SK-N-SH (cell line): Measurements from ENCODE around the gene PCDHGA1. TPM values are rescaled to one million over a fixed set of nuclear protein-coding genes. Genes with fewer than 3 reads are reported as not detected.

Experiments used
- CTCF ChIA-PET: fragments of 300-600, 350-600 bp; formaldehyde crosslinking; extraction: SDS; loops from one replicate; lab custom pipeline; 2021; lab: Yijun Ruan, JAX
- POLR2A ChIA-PET: fragments of 350-600 bp; sonication (Branson Sonifier 250); formaldehyde crosslinking; extraction: SDS; loops from one replicate; lab custom pipeline; 2020; ENCODE audit warnings: antibody characterized with exemption, inconsistent platforms; lab: Yijun Ruan, JAX
- DNase-seq: peaks from one replicate; pipeline ENCODE4 v3.0.0; 2012
- H2AFZ ChIP-seq: fragments of 200-600 bp; sonication (generic); 2 replicates; pipeline ENCODE4 v1.8.1; 2016; ENCODE audit warnings: antibody characterized with exemption, mild to moderate bottlenecking, low read depth
- H3F3A ChIP-seq: fragments of 200-600 bp; sonication (generic); replicated peaks from 2 replicates; pipeline ENCODE3; 2016; ENCODE audit warnings: antibody characterized with exemption, mild to moderate bottlenecking; ENCODE audit not compliant: insufficient read depth
- H3K27ac ChIP-seq, 2 experiments: fragments of 200-500 bp in 1 of 2; fragments of 200-600 bp in 1 of 2; sonication (Bioruptor generic) in 1 of 2; sonication (generic), shearing (Covaris generic) in 1 of 2; 2 replicates each; pipeline versions ENCODE4 v1.5.1 to v1.6.1; 2014 to 2016; ENCODE audit warnings: low read depth in 2 of 2, inconsistent platforms in 1 of 2, low read length in 1 of 2, mild to moderate bottlenecking in 1 of 2, mixed read lengths in 1 of 2
- H3K27me3 ChIP-seq: fragments of 200-600 bp; sonication (generic), shearing (Covaris generic); 2 replicates; pipeline ENCODE4 v1.6.1; 2016; ENCODE audit warnings: mixed run types; ENCODE audit not compliant: insufficient read depth
- H3K36me3 ChIP-seq, 2 experiments: fragments of 200-500 bp in 1 of 2; fragments of 200-600 bp in 1 of 2; sonication (Bioruptor generic) in 1 of 2; sonication (generic) in 1 of 2; replicated peaks in 1 of 2; 2 replicates each; pipeline versions ENCODE3 to v1.5.1; 2014 to 2016; ENCODE audit warnings: low read length in 1 of 2, mild to moderate bottlenecking in 1 of 2; ENCODE audit not compliant: insufficient read depth in 2 of 2, control insufficient read depth in 1 of 2
- H3K4me1 ChIP-seq, 2 experiments: fragments of 200-500 bp in 1 of 2; fragments of 200-600 bp in 1 of 2; sonication (Bioruptor generic) in 1 of 2; sonication (generic), shearing (Covaris generic) in 1 of 2; 2 replicates each; pipeline versions ENCODE4 v1.5.1 to v1.6.1; 2014 to 2016; ENCODE audit warnings: low read depth in 1 of 2, low read length in 1 of 2, mixed run types in 1 of 2; ENCODE audit not compliant: insufficient read depth in 2 of 2, control insufficient read depth in 1 of 2
- H3K4me2 ChIP-seq: fragments of 200-600 bp; sonication (generic), shearing (Covaris generic); 2 replicates; pipeline ENCODE4 v1.6.1; 2017; ENCODE audit warnings: mixed run types
- H3K4me3 ChIP-seq, 2 experiments: fragments of 200-500 bp in 1 of 2; fragments of 200-600 bp in 1 of 2; sonication (Bioruptor generic) in 1 of 2; sonication (generic), shearing (Covaris generic) in 1 of 2; 2 replicates each; pipeline versions ENCODE4 v1.5.1 to v1.8.1; 2014 to 2016; ENCODE audit warnings: low read depth in 2 of 2, inconsistent platforms in 1 of 2, low read length in 1 of 2, mild to moderate bottlenecking in 1 of 2, mixed read lengths in 1 of 2, moderate library complexity in 1 of 2
- H3K79me2 ChIP-seq: fragments of 200-600 bp; sonication (generic); 2 replicates; pipeline ENCODE4 v1.8.1; 2017; ENCODE audit warnings: mild to moderate bottlenecking; ENCODE audit not compliant: insufficient read depth
- H3K9ac ChIP-seq: fragments of 200-600 bp; sonication (generic); 2 replicates; pipeline ENCODE4 v1.6.1; 2017; ENCODE audit warnings: mixed run types
- H3K9me2 ChIP-seq: fragments of 200-600 bp; sonication (generic); 2 replicates; pipeline ENCODE4 v1.6.1; 2017; ENCODE audit warnings: mixed run types
- H3K9me3 ChIP-seq: fragments of 200-600 bp; sonication (generic); 2 replicates; pipeline ENCODE4 v1.6.1; 2017; ENCODE audit warnings: mixed run types, mild to moderate bottlenecking, moderate library complexity
- H4K20me1 ChIP-seq: fragments of 200-600 bp; sonication (generic); 2 replicates; pipeline ENCODE4 v1.6.1; 2017; ENCODE audit warnings: mild to moderate bottlenecking, mixed run types; ENCODE audit not compliant: insufficient read depth
- EP300 ChIP-seq, 2 experiments: IDR thresholded peaks; 2 replicates each; pipeline versions ENCODE4 v1.4.0 to v1.6.1; 2012; ENCODE audit warnings: borderline replicate concordance in 1 of 2, low read depth in 1 of 2, low read length in 1 of 2
- EZH2phosphoT487 ChIP-seq: fragments of 200-600 bp; sonication (generic); IDR thresholded peaks from 2 replicates; pipeline ENCODE4 v1.6.1; 2017; ENCODE audit warnings: low read depth, mixed run types, mild to moderate bottlenecking, antibody characterized with exemption, moderate library complexity, borderline replicate concordance
- FOXJ3 ChIP-seq: sonication (generic); formaldehyde crosslinking; IDR thresholded peaks from 2 replicates; pipeline ENCODE4 v1.5.1; 2020; ENCODE audit warnings: mild to moderate bottlenecking, missing genetic modification reagents
- GATA2 ChIP-seq: sonication (generic); formaldehyde crosslinking; IDR thresholded peaks from 2 replicates; pipeline ENCODE4 v1.5.0; 2020; ENCODE audit warnings: mild to moderate bottlenecking, missing genetic modification reagents
- IRF3 ChIP-seq: fragments of 150-350 bp; IDR thresholded peaks from 2 replicates; pipeline ENCODE4 v1.6.1; 2016; ENCODE audit warnings: mild to moderate bottlenecking, low read depth, low read length
- JUND ChIP-seq: IDR thresholded peaks from 2 replicates; pipeline ENCODE4 v1.4.0; 2012
- MAX ChIP-seq: IDR thresholded peaks from 2 replicates; pipeline ENCODE4 v1.4.0; 2012; ENCODE audit warnings: low read depth
- NFIC ChIP-seq: IDR thresholded peaks from 2 replicates; pipeline ENCODE4 v1.4.0; 2012; ENCODE audit warnings: borderline replicate concordance
- NRF1 ChIP-seq: IDR thresholded peaks from 2 replicates; pipeline ENCODE4 v1.6.1; 2012; ENCODE audit warnings: low read depth, mild to moderate bottlenecking, low read length
- POLR2AphosphoS5 ChIP-seq: IDR thresholded peaks from 2 replicates; pipeline ENCODE4 v1.6.1; 2012; ENCODE audit warnings: low read depth, low read length
- SIN3A ChIP-seq: IDR thresholded peaks from 2 replicates; pipeline ENCODE4 v1.6.1; 2012; ENCODE audit warnings: low read depth, mild to moderate bottlenecking, low read length, moderate library complexity, borderline replicate concordance
- SMC3 ChIP-seq: IDR thresholded peaks from 2 replicates; pipeline ENCODE4 v1.6.1; 2012; ENCODE audit warnings: low read depth, low read length, improper control_type of control experiment
- TCF12 ChIP-seq: IDR thresholded peaks from 2 replicates; pipeline ENCODE4 v1.4.0; 2012
- YY1 ChIP-seq: IDR thresholded peaks from 2 replicates; pipeline ENCODE4 v1.4.0; 2012; ENCODE audit warnings: low read depth, mild to moderate bottlenecking
- WGBS: methylation state at CpG from one replicate; pipeline ENCODE4 v1.1.6; 2017; ENCODE audit warnings: low lambda C conversion rate; 5-methylcytosine and 5-hydroxymethylcytosine counted together
- polyA plus RNA-seq, 3 experiments: library from polyadenylated mRNA; depleted of rRNA; stranded (reverse); fragments of >200 nt; gene quantifications; 2 replicates each; pipeline ENCODE4 v1.2.3, GENCODE V29; 2012
- TF ChIP-seq, protein P1 (sequence below): fragments of 200-600 bp; sonication (generic); IDR thresholded peaks from 2 replicates; pipeline ENCODE4 v1.6.1; 2017; ENCODE audit warnings: antibody characterized with exemption, mild to moderate bottlenecking, moderate library complexity

Gene PCDHGA1
- polyA plus RNA-seq, 1 of the 3 experiments (the other 2 are of a cell fraction), result 1.2 TPM

DNA sequence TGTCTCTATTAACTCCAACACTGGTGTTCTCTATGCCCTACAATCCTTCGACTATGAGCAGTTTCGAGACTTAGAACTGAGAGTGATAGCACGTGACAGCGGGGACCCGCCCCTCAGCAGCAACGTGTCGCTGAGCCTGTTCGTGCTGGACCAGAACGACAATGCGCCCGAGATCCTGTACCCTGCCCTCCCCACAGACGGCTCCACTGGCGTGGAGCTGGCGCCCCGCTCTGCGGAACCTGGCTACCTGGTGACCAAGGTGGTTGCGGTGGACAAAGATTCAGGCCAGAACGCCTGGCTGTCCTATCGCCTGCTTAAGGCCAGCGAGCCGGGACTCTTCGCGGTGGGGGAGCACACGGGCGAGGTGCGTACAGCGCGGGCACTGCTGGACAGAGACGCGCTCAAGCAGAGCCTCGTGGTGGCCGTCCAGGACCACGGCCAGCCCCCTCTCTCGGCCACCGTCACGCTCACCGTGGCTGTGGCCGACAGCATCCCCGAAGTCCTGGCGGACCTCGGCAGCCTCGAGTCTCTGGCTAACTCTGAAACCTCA is 92.5 kb downstream of the PCDHGA1 start:
- Histone ChIP-seq H3K4me2 (no peak overlapping the region), H3K27ac (no peak overlapping the region)
- POLR2A ChIA-PET, result no interaction called here

DNA sequence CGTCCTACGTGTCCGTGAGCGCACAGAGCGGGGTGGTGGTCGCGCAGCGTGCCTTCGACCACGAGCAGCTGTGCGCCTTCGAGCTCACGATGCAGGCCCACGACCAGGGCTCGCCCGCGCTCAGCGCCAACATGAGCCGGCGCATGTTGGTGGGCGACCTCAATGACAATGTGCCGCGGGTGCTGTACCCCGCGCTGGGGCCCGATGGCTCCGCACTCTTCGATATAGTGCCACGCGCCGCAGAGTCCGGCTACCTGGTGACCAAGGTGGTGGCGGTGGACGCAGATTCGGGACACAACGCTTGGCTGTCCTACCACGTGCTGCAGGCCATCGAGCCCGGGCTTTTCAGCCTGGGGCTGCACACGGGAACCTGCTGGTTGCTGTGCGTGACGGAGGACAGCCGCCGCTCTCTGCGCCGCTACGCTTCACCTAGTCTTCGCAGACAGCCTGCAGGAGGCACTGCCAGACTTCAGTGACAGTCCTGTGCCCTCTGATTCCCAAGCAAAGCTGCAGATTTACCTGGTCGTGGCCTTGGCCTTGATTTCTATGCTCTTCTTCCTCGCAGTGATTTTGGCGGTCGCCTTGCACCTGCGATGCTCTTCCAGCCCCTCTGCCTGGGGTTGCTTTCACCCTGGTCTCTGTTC is 97.6 kb downstream of the PCDHGA1 start:
- ChIA-PET CTCF (interaction anchor here (0.6 to 2.5 kb wide), 4 partner anchors 52 to 1642 kb away, joined by 3 to 8 read pairs (median 4); no protein-coding TSS in a partner anchor), POLR2A (no interaction called here)
- H3K27ac ChIP-seq, result no peak overlapping the region
- H3F3A ChIP-seq, result peaks cover 8% of the 10 kb centered on the region
- TF ChIP-seq TCF12, result no peak
- TF ChIP-seq NFIC, result no peak
- TF ChIP-seq IRF3, result no peak
- no peak for TF ChIP-seq MAX
- no peak for TF ChIP-seq GATA2 (CRISPR knock-in tag)
- TF ChIP-seq NRF1, result no peak
- no peak for TF ChIP-seq FOXJ3 (CRISPR knock-in tag)
- no peak overlapping the region for H2AFZ ChIP-seq
- peaks cover 11% of the 10 kb centered on the region for H3K79me2 ChIP-seq
- H3K9me3 ChIP-seq, result peaks cover 16% of the 10 kb centered on the region
- no peak overlapping the region; a peak in 1 of 4 replicates for H3K4me3 ChIP-seq
- no peaks in the 10 kb centered on the region for H3K9me2 ChIP-seq
- peaks cover 3 to 59% of the 10 kb centered on the region in 2 experiments for H3K36me3 ChIP-seq
- H3K4me2 ChIP-seq, result no peak overlapping the region
- DNase-seq, result no peak
- no peaks in the 10 kb centered on the region for H3K27me3 ChIP-seq
- H3K4me1 ChIP-seq, result no peaks in the 10 kb centered on the region
- no peaks in the 10 kb centered on the region for H4K20me1 ChIP-seq
- WGBS, result 93% methylated on average over 26 of the region's 53 CpGs
- H3K9ac ChIP-seq, result no peak overlapping the region

More for the DNA sequence above, 92.5 kb downstream of the PCDHGA1 start:
- Histone ChIP-seq H3K4me1 (no peaks in the 10 kb centered on the region; a peak in 1 of 4 replicates), H2AFZ (no peak overlapping the region), H3K9me3 (peaks cover 23% of the 10 kb centered on the region), H3K27me3 (no peaks in the 10 kb centered on the region), H3K9ac (no peak overlapping the region), H3K79me2 (peaks cover 23% of the 10 kb centered on the region), H3K36me3 (peaks cover 3 to 71% of the 10 kb centered on the region in 2 experiments), H3K9me2 (no peaks in the 10 kb centered on the region), H4K20me1 (no peaks in the 10 kb centered on the region), H3K4me3 (no peak overlapping the region; a peak in 1 of 4 replicates), H3F3A (no peaks in the 10 kb centered on the region)
- no peak for TF ChIP-seq JUND
- no peak for TF ChIP-seq FOXJ3 (CRISPR knock-in tag)
- no peak for TF ChIP-seq POLR2AphosphoS5
- TF ChIP-seq YY1, result no peak
- no peak for TF ChIP-seq NFIC
- no peak for TF ChIP-seq EZH2phosphoT487
- TF ChIP-seq SMC3, result no peak
- no peak for TF ChIP-seq NRF1
- TF ChIP-seq, protein P1, sequence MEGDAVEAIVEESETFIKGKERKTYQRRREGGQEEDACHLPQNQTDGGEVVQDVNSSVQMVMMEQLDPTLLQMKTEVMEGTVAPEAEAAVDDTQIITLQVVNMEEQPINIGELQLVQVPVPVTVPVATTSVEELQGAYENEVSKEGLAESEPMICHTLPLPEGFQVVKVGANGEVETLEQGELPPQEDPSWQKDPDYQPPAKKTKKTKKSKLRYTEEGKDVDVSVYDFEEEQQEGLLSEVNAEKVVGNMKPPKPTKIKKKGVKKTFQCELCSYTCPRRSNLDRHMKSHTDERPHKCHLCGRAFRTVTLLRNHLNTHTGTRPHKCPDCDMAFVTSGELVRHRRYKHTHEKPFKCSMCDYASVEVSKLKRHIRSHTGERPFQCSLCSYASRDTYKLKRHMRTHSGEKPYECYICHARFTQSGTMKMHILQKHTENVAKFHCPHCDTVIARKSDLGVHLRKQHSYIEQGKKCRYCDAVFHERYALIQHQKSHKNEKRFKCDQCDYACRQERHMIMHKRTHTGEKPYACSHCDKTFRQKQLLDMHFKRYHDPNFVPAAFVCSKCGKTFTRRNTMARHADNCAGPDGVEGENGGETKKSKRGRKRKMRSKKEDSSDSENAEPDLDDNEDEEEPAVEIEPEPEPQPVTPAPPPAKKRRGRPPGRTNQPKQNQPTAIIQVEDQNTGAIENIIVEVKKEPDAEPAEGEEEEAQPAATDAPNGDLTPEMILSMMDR, result no peak
- TF ChIP-seq EP300 (IDR thresholded peaks at IDR 0.05; ENCODE audit: borderline replicate concordance in 1 of 2, low read depth in 1 of 2, low read length in 1 of 2), result no peak
- TF ChIP-seq SIN3A, result no peak
- WGBS, result 93% methylated on average over 27 of the region's 42 CpGs
- CTCF ChIA-PET, result interaction anchor here (2.7 kb wide), 1 partner anchor 102 kb away, joined by 7 read pairs; no protein-coding TSS in a partner anchor
- DNase-seq, result no peak
